ES-I3 (cell line): ENCODE measurements around the gene CRADD.

ENCODE experiments used
- H3K36me3 ChIP-seq: 2 replicates; pipeline ENCODE4 v1.6.1; 2013; ENCODE audit warnings: mild to moderate bottlenecking, low read length, control low read depth, moderate library complexity; ENCODE audit not compliant: insufficient read depth
- H3K4me1 ChIP-seq: 2 replicates; pipeline ENCODE4 v1.6.1; 2013; ENCODE audit warnings: mild to moderate bottlenecking, control low read depth, low read length; ENCODE audit not compliant: insufficient read depth
- H3K9ac ChIP-seq: 2 replicates; pipeline ENCODE4 v1.6.1; 2013; ENCODE audit warnings: low read depth, mild to moderate bottlenecking, low read length, moderate library complexity
- H3K9me3 ChIP-seq: 2 replicates; pipeline ENCODE4 v1.6.1; 2013; ENCODE audit warnings: mild to moderate bottlenecking, low read length, moderate library complexity; ENCODE audit not compliant: control insufficient read depth, insufficient read depth

The CRADD gene

DNA sequence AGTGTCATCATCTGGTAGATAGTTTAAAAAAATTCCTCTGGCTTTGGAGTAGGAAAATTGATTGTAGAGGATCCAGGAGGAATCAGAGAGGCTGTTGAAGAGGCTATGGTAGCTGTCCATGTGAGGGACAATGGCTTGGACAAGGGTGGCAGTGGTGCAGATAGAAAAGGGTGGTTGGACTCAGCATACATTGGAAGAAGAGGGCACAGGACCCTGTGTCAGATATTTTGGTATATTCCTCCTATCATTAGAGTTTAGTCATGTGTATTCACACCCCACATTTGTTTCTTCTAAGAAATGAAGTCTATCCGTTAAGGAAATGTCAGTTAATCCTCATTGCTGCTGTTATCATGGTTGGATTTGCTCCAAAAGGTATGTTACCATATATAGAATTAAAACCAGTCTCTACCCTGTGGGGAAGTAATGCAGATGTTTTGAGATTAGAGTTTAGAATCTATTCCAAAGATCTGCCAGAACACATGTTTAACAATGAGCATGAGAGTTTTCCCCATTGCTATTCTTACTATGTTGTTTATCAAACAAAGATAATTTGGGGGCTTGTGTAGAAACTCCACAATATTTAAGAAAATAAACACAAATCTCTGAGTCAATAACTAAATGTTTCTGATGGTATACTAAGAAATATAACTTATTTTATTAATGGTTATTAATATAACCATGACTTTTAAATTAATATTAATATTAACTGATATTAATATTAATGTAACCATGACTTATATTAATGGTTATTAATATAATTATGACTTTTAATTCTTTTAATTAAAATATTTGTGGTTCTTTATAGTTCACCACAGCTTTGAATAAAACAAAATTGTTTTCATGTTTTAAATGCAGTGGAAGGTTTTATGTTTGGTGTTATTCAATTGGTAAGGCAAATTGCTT is 80.9 kb downstream of the CRADD start:
- Histone ChIP-seq H3K9ac (no peak overlapping the region), H3K4me1 (peaks cover 3% of the 10 kb centered on the region), H3K36me3 (peaks cover 2% of the 10 kb centered on the region; the same call in 1 of the 2 replicates), H3K9me3 (peaks cover 6% of the 10 kb centered on the region)

DNA sequence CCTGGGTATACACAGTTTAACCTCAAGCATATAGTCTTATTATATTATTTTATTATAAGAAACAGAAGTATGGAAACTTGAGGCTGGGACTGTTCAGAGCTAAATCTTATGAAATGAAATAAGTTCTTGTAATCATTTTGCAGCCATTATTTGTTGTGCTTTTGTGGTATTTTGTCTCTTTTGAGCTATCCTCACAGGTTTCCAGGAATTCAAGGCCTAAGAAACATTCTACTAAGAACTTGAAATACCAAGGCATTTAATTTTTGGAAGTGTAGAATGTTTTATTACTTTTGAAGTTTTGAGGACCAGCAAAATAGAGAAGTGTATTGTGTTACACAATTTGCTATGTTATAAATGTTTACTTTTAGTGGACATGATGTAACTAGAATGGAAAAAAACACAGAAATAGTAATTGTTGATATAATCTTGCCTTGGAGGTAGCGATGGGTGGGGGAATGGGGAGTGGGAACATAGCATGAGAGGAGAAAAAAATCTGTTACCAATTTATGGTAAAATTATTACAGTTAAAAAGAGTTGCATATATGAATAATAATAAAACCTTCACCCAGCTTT is 81.7 kb downstream of the CRADD start:
- Histone ChIP-seq H3K36me3 (peaks cover 2% of the 10 kb centered on the region; the same call in 1 of the 2 replicates), H3K9me3 (no peaks in the 10 kb centered on the region; the same call in 1 of the 2 replicates), H3K4me1 (peaks cover 3% of the 10 kb centered on the region), H3K9ac (no peak overlapping the region)

DNA sequence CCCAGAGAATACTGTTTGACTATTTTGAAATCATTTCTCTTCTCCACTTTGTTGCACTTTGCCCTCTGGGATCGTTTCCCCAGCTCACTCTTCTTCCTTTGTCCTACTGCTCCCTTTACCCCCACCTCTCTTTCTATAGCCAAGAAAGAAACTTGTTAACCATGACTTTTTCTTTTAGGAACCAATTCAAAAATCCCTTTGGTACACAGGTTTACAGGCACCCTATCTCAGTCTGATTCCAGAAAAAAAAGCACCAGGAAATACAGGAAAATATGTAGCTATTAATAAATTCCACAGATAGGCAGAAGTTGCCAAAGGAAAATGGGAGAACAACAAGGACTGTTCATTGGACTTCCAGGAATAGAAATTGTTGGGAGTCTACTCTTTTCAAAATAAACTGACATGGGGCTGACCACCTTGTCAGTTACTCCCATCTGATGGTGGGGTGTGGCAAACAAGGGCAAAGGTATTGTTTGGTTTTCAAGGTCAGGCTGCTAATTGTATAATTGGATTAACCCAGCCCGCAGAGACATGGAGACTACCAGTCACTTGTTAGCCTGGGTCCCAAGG is 82.4 kb downstream of the CRADD start:
- Histone ChIP-seq H3K36me3 (no peaks in the 10 kb centered on the region), H3K9ac (no peak overlapping the region), H3K9me3 (no peaks in the 10 kb centered on the region; the same call in 1 of the 2 replicates), H3K4me1 (peaks cover 3% of the 10 kb centered on the region)

DNA sequence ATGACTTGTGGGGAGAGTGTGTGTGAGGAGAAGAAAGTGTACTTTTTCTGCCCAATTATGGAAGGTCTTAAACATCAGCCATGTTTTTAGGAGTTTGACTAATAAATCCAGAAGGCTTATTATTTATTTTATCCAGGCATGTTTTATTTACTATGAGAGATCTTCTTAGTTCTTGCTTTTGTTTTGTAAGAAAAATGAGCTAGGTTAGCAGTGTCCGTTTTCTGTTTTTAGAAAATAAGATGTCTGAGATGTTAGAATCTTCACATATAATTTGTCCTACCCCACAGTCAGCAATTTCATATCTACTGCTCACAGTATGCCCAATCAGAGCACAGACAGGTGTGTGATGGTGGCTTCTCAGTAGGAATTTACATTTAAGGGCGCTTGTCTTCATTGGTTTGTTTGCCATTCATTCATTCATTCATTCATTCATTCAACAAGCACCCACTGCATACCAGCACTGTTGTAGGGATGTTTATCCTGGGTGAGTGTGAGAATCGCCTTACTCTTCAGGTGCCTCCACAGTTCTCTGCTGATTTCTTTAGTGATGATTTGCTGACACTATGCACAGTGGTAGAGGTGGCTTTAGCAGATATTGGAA is 83.2 kb downstream of the CRADD start:
- no peaks in the 10 kb centered on the region; the same call in 1 of the 2 replicates for H3K9me3 ChIP-seq
- peaks cover 3% of the 10 kb centered on the region for H3K4me1 ChIP-seq
- H3K9ac ChIP-seq: no peak overlapping the region
- no peaks in the 10 kb centered on the region for H3K36me3 ChIP-seq

DNA sequence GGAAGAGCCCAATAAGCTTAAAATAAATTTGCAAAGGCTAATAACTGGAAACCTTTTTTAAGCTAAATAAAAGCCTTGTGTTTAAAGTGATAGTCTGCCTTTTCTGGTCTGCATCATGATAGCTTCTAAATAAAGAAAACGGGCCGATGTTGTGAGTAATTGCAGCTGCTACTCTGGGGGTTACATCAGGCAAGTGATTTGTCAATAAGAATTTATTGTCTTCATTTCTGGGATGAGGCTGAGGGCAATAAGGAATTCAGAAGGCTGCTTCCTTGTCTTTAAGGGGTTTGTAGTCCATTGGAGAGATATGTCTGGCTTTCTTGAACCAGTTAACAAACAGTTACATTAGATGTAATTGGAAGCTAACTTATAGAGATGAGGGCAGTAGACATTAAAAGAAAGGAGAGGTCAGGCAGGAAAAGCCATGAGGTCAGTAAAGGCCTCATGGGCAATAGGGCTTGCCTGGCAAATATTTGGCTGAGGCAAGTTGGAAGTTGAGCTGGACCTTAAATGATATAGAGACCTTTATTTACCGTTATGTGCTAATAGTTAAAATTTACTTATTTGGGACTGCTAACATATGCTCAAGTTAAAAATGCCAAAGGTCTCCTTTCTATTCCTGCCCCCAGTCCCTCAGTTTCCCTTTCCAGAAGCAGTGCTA is 85.0 kb downstream of the CRADD start:
- Histone ChIP-seq H3K36me3 (no peaks in the 10 kb centered on the region), H3K4me1 (peaks cover 3% of the 10 kb centered on the region), H3K9me3 (no peaks in the 10 kb centered on the region), H3K9ac (no peak overlapping the region)

DNA sequence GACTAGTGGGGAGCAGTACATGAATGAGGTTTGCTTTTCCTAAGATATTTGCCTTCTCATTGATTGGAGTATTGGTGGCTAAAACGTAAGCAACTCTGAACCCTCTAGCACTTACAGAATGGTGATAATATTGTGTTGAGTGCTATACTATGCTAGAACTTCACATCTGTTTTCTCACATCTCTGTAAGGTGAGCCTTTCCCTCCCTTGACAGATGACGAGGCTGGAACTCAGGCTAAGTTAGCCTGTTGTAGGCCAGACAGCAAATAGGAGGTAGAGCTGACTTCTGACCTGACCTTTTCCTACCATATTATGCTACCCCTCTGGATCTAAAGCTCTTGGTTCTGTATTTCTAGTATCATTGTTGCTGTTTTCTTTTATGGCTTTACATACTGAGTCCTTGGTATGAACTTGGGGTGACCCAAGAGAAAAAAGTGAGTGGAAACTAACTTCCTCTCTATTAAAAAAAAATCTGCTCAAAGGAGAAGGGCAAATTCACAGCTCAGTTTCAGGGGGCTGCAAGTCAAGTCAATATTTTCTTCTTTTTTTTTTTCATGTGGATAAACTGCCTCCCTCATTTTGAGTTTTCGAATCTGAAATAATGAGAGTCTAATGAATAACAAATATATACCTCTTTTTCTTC is 85.9 kb downstream of the CRADD start:
- peaks cover 3% of the 10 kb centered on the region for H3K4me1 ChIP-seq

DNA sequence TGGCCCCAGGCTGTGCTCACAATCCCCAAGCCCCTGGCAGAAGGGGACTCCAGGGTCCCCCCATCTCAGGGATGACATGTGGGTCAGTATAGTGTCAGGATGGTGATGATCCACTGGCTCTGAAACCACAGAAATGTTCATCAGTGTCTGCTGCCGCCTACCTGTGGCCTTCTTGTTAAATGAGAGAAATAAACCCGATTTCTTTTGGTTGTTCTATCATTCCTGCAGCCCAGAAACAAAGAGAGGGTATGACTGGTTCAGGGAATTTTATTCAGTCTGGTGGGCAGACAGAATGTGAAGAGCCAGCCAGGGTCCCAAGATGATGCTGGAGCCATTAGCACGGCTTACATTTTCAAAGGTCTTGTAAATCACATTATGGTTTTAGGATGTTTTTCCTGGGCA is 86.6 kb downstream of the CRADD start:
- H3K4me1 ChIP-seq: peaks cover 3% of the 10 kb centered on the region
- H3K9me3 ChIP-seq: no peaks in the 10 kb centered on the region
- H3K36me3 ChIP-seq: no peaks in the 10 kb centered on the region
- no peak overlapping the region for H3K9ac ChIP-seq

More for the DNA sequence above, 85.9 kb downstream of the CRADD start:
- no peak overlapping the region for H3K9ac ChIP-seq
- H3K9me3 ChIP-seq: no peaks in the 10 kb centered on the region
- H3K36me3 ChIP-seq: no peaks in the 10 kb centered on the region

DNA sequence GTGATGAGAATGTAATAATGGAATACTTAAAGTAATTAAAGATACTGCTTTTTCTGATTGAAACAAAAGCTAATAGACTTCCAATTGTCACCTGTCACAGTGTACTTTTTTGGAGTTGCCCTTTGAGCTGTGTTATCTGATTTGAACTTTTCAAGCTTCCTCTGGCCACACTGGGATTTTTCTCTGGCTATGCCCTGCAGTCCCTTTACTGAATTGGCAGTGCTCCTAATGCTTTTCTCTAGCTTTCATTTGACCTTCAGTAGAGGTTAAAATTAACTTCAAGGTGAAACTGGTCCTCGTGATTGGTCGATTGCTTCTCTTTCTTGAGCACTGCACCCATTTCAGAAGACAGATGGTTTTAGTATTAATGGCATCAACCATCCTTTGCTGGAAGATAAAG is 89.2 kb downstream of the CRADD start:
- peaks cover 3% of the 10 kb centered on the region for H3K4me1 ChIP-seq

DNA sequence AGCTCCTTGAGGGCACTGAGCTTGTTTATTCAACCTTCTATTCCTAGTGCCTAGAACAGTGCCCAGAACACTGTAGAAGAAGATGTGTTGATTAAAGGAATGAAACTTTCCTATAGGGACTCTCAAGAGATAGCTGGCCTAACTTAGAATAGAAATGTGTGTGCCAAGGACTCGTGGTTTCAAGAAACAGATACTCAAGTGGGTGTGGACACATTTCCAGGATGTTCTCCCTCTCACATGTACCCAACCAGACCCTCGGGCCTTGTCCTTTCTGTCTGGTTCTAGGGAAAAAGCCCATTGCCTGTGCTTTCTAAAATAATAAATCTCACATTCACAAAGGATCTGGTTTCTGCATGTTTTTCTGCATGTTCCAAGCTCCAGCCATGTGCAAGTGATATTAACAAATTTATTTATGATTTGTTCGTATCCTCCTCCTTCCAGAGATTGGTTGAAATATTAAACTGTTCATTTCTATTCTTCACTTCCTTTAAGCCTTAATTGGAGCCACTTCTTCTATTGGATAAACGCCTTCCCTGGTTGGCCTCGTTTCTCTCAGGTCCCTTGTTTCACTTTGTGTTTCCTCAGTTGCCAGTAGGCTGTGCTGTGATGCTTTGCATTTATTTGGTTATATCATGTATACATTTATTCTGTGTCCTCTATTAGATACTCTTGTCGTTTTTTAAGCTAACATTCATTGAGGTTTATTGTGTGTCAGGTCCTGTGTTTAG is 89.8 kb downstream of the CRADD start:
- no peaks in the 10 kb centered on the region for H3K9me3 ChIP-seq
- no peak overlapping the region for H3K9ac ChIP-seq
- no peaks in the 10 kb centered on the region for H3K36me3 ChIP-seq
- H3K4me1 ChIP-seq: peaks cover 3% of the 10 kb centered on the region

More for the DNA sequence above, 89.2 kb downstream of the CRADD start:
- Histone ChIP-seq H3K36me3 (no peaks in the 10 kb centered on the region), H3K9me3 (no peaks in the 10 kb centered on the region), H3K9ac (no peak overlapping the region)

DNA sequence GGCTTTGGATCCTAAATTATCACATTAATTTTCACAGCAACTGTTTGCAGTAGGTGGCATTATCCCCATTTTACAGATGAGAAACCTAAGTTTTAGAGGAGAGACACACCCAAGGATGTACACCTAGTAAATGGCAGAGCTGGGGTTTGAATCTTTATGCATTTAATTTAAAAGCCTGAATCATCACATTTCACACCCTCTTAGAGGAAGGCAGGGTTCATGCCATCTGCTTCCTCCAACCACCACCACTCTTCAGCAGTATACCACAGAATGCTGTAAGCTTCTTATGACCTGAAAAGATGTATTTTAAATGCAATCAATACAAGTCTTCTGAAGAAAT is 90.3 kb downstream of the CRADD start:
- H3K9ac ChIP-seq: no peak overlapping the region

DNA sequence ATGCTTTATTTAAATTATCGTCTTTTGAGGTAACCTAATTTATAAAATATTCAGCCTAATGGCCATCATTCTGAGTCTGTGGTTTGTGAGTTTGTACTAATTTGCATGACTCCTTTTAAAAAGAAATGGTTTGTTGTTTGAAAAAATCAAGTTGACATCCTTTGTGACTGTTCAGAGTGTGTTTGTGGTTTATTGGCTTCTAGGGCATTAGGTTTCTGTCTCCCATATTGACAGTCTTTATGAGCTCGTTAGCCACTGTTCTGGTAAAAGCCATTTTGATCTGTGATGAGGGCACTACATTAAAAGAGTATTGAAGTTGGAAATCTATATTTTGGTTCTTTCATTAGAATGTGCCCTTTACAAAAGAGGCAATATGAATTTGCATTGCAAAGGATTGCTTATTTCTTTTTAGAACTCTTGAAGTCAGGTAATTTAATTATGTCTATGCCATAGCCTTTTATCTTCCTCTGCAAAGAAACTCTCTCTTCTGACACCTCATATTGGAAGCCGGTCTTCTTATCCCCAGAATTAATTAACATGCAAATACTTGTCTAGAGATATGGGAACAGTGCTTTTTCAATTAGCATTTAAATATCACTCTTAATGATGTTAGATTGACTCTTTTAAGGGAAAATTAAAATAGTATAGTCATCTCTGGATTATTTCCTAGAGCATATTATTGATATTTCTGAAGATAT is 95.0 kb downstream of the CRADD start:
- Histone ChIP-seq H3K4me1 (peaks cover 7% of the 10 kb centered on the region), H3K9me3 (no peaks in the 10 kb centered on the region), H3K9ac (no peak overlapping the region), H3K36me3 (no peaks in the 10 kb centered on the region)

More for the DNA sequence above, 90.3 kb downstream of the CRADD start:
- Histone ChIP-seq H3K36me3 (no peaks in the 10 kb centered on the region), H3K9me3 (no peaks in the 10 kb centered on the region), H3K4me1 (no peaks in the 10 kb centered on the region; the same call in 1 of the 2 replicates)

DNA sequence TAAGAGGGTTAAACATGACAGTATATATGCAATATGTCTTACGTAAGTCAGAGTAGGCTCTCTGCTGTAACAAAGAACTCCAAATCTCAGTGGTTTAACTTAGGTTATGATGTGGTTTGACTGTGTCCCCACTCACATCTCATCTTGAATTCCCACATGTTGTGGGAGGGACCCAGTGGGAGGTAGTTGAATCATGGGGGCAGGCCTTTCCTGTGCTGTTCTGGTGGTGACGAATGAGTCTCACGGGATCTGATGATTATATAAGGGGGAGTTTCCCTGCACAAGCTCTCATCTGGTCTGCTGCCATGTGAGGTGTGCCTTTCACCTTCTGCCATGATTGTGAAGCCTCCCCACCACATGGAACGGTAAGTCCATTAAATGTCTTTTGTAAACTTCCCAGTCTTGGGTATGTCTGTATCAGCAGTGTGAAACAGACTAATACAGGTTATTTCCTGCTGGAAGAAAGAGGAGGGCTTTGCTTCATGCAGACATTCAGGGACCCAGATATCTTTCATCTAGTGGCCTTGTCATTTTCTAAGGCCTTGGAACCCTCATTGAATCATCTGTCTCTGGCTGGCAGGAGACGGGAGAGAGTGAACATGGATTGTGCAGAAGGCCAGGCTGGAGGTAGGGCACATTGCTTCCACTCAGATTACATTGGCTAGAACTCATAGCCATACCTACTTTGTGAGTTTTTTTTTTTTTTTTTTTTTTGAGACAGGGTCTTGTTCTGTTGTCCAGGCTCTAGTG is 96.1 kb downstream of the CRADD start:
- Histone ChIP-seq H3K9ac (no peak overlapping the region), H3K4me1 (peaks cover 13% of the 10 kb centered on the region), H3K36me3 (no peaks in the 10 kb centered on the region), H3K9me3 (no peaks in the 10 kb centered on the region)
